NCI-H82 treated with DMSO at 0.1 percent for 48 hours (cell line): ENCODE measurements around the gene TRMT1.
A peak's percentile ranks its signal among the peaks of the same experiment; 100 is the strongest.

Experiments
- DNase-seq: peaks from one replicate; lab custom pipeline; 2025; ENCODE audit not compliant: unreplicated experiment; lab: John Stamatoyannopoulos, UW

The TRMT1 gene

DNA sequence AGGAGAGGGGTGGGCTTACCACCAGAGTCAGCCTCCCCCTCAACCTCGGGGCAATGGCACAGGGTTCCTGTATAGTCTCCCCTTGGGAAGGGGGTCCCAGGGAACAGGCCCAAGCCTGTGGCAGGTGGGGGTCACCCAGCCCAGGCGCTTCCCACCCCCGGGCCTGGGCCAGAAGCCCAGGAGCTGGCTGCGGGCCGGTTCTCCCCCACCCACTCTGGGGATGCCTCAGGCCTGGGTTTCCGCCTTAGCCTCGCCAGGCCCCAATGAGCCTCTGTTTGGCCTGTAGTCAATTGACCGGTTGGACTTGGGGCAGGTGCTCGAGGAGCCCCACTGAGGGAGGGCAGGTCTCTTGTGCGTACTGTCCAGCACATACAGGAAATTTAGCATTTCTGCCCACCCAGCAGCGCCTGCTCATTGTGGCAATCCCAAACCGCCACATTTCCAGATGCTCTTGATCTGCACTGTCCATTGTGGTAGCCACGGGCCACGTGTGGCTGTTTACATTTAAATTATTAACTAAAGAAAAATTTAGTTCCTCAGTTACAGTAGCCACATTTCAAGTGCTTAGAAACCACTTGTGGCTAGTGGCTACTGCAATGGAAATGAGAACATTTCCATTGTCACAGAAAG lies 23.8 kb downstream of the TRMT1 start:
- no peak for DNase-seq

DNA sequence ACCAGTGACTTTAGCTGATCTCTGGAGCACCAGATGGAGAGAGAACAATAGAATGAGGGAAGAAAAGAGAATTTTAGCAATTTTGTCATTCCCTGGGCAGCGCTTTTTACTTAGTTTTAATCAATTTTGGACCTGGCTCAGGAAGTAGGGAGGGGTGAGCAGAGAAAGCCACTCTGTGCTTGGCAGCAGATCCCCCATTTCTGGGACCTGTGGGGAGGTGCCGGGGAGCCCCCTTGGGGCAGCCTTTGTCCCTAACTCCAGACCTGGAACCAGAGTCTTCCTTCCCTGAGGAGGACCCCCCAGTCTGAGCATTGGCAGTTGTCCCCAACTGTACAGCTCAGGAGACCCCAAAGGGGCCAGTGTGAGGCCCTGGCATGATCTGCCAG lies 24.4 kb downstream of the TRMT1 start:
- no peak for DNase-seq

DNA sequence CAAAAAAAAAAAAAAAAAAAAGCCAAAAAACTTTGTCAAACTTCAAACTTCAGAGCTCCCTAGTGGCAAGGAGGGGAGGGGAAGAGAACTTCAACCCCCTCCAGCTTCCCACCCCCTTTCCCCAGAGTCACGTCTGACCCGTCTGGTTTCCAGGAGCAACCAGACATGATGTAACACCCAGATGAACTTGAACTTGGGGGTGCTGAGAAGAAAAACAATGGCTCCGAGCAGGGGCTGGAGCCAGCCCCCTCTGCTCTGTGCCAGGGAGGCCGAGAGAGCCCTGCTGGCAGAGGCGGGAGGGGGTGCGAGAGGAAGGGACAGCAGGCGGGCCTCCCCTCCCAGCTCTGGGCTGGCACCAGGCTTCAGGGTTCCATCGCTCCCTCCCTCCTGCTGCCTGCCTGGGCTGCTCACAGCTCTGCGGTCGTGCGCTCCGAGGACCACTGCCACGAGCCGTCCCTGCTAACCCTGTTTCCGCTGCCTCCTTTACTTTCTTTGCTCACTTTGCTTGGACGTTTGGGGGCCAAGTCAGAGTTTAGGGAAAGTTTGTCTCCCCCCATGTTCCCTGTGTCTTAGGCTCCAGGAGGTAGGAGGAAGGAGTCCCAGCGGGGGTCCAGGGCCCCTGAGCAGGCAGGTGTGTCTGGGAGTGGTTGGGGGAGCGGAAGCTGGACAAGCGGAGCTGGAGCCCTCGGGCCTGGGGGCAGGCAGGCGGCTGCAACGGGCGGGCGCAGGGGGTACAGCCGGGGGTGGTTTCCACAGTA lies 25.0 kb downstream of the TRMT1 start:
- no peak for DNase-seq

DNA sequence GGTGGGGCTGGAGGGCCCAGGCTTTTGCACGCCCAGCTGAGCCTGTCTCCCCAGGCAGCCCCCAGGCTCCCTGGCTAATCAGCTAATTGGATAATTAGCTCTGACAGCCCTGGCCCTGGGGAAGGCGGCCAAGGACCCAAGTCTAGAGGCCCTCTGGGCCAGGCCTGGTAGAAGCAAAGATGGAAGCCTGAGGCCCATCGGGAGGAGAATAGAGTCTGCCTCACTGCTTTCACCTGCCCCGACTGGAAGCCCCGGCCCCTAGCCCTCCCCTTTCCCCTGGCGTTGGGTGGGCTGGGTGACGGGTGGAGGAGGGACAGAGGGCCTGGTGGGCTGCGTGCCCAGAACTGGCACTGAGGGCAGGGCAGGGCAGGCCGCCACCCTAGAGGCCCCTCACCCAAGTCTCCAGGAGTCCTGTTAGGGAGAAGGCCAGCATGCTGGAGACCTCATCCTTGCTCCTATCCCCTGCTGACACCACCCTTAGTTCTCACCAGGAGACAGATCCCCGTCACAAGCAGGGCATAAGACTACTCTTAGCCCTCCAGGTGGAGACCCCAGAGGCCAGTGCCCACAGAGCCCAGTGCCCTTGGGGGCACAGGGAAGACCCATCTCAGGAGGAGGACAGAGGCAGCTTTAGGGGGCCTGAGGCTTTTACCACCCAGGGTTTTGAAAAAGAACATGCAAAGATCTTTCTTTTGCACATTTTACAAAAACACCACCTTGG lies 25.9 kb downstream of the TRMT1 start:
- peak; percentile 70 for DNase-seq

DNA sequence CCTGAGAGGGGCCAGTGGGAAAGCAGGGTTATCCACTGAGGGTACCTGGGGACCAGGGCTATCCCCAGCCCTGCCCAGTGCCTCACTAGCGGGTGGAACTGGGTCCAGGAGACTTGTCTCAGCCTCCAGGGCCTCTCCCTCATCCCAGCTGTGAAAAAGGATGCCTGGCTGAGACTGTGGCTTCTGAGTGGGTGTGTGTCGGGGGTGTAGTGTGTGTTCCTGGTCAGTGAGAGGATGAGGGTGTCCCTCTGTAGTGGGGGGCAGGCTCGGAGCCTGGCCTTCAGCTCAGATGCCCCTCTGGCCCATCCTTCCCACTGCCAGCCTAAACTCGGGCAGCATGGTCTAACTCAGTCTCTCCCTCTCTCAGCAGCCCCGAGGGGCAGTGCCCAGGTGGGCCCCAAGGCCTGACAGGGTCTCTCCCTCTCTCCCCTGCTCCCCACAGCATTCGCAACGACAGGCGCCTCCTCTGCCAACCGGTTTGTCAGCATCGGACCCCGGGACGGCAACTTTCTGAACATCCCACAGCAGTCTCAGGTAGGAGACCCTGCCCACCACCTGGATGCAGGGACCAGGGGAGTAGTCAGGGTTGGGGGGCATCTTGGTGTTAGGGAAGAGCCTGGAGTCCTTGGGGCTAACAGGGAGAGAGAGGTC lies 26.6 kb downstream of the TRMT1 start:
- DNase-seq, result no peak

DNA sequence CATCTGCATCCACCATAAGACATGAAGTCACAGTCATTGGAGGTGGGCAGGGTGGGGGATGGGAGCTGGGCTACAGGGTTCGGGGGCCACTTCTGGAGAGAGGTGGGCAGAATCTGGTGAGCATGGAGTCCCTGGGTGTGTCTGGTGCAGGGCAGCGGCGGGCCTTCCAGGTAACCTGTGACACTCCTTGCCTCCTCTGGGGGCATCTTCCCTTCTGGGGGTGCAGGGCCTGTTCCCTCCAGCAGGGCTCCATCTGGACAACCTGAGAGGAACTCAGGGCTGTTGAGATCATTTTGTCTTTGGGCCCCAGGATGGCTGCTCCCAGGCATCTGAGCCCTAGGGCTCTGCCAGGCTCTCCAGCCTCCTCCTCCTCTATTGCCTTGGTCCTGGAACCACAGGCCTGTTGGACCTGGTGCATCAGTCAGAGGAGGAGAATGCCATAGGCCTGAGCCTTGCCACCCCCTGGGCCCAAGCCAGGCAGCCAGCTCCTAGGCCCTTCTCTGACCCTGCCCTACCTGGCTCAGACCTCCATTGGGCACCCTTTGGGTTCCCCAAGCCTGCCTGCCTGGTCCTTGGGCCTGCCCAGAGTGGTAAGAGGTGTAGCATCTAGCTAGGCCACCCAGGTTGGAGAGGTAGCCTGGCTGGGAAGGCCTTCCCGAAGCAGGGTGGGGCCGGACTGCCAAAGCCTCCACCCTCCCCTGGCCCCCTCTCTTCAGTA lies 27.2 kb downstream of the TRMT1 start:
- no peak for DNase-seq

DNA sequence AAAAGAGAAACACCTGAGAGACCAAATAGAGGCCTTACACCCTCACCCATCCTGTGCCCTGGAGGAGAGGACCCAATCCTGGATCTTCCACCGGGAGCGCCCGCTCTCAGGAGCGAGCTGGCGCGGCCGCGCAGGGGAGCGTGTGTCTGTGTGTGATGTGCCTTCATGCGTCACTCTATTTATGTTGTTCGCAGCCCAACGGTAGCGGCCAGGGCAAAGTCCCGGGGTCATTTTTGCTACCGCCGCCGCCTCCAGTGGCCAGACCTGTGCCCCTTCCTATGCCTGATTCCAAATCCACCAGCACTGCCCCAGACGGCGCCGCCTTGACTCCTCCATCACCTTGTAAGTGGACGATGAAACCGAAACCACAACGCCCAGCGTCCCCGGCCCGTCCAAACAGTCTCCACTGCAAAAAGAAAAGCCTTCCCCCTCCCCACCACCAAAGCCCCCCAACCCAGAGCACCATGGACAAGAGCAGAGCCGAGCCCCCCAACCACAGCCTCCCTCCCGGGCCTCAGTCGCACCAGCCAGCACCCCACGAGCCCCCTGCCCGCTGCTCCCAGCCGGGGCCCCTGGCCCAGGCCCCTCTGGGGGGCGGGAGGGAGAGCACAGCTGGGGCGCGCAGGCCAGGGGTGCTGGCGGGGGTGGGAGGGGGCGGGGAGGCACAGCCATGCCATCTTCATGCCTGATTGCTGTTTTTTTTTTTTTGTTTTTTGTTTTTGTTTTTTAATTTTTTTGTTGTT lies 28.6 kb downstream of the TRMT1 start:
- no peak for DNase-seq

DNA sequence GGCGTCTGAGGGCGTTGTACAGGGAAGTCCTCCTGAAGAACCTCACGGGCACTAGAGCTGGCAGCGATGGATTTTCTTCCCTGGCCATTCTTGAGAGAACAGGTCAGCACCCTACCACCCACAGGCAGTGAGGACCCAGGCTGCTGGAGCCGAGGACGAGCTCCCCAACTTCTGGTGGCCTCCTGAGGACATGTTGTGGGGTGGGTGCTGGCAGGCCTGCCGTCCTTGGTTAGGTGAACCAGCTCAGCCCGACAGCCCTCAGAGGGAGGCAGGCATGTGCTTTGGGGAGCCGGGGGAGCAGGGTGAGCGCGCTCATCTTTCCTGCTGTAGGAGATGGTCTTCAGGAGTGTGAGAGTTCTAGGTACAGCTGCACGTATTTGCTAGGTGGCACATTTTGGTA lies 29.2 kb downstream of the TRMT1 start:
- no peak for DNase-seq

DNA sequence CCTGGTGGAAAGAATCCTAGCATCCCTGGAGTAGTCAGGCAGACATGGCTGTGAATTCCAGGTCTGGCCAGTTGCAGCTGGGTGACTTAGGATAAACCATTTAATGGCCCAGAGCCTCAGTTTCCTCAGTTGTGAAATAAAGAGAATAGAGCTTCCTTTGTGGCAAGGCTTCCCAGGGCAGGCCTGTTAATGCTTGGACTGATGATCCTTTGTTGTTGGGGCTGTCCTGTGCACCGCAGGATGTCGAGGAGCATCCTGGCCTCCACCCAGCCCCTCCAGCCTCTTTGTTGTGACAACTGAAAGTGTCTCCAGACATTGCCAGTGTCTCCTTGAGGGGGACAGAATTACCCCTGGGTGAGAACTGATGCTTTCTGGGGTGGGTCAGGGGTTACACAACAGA lies 30.2 kb downstream of the TRMT1 start:
- no peak for DNase-seq

DNA sequence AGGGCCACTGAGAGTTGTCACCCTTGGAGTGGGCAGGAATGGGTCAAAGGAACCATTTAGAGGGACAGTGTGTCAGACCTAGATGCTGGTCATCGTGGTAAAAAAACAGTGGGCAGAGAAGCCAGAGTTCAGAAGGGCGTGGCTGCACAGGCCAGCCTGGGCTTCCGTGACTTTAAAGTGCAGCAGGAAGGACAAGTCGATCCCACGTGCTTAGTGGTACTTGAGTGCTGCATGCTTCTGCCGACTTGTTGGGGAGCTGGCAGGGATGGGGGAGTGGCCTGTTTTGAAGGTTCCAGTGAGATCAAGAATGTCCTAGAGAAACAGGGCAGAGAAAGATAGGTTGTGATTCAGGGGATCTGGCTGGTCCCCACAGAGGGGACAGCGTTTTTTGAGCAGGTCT lies 30.9 kb downstream of the TRMT1 start:
- DNase-seq, result no peak

DNA sequence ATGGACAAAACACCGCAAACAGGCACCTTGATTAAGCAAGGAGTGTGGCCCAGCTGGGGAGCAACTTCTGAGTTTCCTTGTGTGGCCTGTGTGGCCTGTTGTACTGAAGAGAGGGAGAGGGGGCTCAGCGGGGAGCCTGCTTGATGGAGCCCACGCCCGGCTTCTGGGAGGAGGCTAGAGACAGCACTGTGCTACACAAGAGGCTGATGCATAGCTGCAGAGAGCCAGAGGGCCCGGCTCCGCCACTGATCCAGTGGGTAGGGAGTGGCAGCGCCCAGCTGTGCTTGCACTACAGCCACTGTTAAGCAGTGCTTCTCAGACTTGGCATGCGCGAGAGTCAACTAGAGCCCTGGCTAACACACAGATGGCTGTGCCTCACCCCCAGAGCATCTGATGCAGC lies 32.9 kb downstream of the TRMT1 start:
- DNase-seq, result no peak

DNA sequence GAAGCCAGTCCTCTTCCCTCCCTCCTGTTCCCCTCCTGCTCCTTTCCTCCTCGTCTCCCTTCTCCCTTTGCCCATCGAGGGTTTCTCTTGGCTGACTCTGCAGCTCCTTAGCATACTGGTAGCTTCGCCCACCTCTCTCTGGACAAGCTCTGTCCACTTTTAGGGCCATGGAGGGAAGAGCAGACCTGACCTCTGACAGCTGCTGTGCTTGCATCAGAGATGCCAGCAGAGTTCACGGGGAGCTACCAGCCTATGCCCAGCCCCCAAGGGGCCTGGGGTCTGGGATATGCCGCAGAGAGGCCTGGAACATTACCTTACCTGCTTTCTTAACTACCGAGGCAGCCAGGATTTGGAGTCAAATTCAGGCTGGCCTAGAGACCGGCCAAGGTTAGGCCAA lies 33.5 kb downstream of the TRMT1 start:
- no peak for DNase-seq

DNA sequence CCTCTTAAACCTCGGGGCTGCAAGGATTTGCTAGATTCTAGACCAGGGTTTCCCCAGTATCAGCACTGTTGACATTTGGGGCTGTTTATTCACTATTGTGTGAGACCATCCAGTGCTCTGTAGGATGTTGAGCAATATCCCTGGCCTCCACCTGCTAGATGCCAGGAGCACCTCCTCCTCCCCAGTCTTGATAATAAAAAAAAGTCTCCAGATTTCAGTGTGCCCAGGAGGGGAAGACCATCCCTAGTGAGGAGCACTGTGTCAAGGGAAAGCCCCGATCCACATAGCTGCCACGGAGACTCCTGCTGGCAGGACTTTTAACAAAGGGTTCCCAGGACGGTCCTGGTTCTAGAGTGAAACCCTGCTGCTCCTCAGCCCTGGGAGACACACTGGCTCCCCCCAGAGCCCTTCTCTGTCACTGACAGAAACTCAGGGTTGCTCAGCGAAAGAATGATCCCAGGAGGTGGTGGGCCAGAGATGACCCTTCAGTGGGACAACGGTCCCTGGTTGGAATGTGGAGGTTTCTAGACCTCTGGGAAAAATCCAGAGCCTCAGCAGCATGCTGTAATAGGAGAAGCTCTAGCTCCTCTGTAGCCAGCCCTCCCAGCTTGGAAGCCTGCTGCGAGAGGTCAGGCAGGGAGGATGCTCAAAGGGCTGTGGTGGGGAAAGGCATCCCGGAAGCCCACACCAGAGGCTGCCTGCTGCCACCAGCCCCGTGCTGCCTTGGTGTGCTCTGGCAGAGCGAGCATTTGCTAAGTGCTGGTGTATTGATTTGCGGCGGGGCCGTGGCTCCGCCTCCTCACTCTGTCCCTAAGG lies 34.1 kb downstream of the TRMT1 start:
- peak; percentile 36 for DNase-seq

DNA sequence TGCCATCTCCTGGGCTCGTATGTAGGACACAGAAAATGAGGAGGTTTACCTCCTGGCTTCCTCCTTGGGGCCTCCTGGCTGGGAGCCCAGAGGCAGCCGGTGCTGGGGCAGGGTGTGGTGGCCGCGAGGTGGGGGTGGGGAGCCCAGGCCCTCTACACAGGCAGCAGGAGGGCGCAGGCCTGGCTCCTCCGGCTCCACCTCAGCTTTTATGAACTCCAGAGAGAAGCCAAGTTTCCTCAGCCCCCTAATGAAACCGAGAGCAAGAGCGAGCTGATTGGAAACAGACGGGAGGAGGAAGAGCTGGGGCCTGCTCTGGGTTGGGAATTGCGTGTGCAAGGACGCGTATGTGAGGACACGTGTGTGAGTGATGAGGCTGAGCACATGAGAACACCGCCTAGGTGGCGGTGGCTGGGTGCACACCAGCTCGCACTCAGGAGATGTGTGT lies 37.0 kb downstream of the TRMT1 start:
- no peak for DNase-seq

DNA sequence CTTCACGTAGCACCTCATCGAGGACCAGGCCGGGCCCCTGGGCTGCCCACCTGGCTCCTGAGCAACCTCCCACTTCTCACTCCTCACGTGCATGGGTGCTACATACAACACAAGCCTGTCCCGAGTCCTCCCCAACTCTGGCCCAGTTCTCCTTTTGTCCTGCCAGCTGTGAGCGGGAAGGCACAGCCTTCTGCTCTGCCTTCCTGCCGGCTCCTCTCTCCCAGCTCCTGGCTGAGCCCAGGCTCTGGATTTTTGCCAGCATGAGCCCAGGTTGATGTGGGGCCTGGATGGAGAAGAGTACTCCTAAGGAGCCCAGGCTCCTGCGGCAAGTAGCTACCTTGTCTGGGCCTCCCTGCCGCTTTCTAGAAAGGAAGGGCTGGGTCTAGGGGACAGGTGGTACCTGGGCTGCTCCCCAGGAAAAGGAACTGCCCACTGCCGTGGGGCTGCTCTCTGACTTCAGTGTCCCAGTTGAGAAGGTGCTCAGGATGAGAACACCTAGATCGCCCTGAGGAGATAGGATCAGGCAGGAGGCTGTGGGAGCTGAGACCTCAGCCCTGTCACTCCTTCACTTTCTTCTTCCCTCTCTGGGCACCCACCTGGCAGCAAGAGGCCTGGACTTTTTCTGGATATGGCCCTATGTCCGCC lies 37.5 kb downstream of the TRMT1 start:
- no peak for DNase-seq

DNA sequence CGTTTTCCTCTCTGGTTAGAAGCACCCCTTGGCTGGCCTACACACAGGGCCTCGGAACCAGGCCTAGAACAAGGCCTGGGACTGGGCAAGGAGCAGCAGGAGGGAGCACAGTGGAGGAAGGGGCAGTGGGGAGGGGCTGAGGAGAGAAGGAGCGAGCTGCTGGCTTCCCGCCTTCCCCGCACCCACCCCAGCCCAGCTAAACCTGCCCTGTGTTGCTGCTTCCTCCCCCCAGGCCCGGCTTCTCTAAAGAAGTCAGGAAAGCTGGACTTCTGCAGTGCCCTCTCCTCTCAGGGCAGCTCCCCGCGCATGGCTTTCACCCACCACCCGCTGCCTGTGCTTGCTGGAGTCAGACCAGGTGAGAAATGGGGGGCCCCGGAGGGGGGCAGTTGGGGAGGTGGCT lies 38.2 kb downstream of the TRMT1 start:
- no peak for DNase-seq

DNA sequence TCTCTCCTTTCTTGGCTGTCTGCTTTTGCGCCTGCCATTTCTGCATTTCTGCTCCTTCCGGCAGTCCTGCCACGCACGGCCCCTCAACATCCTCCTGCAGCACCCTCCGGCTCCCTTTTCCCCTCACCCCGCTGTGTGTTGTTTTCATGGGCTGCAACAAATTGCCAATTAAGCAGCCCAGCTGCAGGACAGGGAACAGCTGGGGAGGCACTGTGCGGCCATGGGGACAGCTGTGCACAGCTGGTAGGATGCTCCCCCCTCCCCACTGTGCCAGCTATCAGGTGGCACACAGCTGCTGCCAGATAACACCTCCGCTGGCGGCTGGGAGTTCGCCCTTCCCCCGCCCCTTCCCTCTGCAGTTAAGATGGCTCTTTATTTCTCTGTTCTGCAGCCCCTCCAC lies 39.3 kb downstream of the TRMT1 start:
- no peak for DNase-seq

DNA sequence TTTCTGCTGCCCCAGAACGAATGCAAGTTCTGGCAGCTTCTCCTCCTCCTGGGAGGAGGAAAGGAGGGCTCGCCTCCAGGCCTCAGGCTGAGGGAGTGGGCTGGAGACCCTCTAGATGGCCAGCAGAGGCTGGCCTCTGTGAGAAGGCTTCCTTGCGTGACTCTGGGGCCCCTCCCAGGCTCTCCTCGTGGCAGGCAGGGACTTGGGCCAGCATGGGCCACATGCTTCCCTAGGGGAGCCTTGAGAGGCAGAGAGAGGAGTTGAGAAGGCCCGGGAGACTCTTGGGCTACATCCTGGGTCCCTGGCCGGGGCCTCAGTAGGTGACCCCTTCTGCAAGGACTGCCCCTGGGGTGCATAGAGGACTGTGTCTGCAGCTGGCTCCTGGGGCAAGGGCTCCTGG lies 39.8 kb downstream of the TRMT1 start:
- no peak for DNase-seq

DNA sequence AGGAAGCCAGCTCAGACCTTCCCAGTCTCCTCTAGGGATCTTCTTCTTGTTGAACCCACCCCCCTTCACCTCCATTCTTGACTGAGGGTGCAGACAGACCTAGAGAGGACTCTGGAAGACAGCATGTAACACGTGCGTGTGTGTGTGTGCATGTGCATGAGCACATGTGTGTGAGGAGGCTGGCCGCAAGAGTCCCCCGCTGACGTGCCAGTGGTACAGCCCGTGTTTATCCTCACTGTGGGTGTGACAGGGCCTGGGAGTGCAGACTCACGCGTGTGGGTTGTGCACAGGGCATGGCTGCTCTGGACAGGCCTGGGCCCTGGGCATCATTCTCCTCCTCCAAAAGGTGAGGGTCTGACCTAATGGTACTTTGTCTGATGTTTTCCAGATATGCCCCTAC lies 40.2 kb downstream of the TRMT1 start:
- DNase-seq, result no peak
